Endodermal cell (in vitro differentiated cells): ENCODE data around the gene ZC3H12D. TPM values are rescaled to one million over a fixed set of nuclear protein-coding genes. Genes with fewer than 3 reads are reported as not detected.

Experiments used
- DNase-seq: peaks from one replicate; pipeline ENCODE4 v3.0.0-alpha.2; 2017
- H3K27ac ChIP-seq: 2 replicates; pipeline ENCODE4 v1.5.1; 2013; ENCODE audit warnings: mild to moderate bottlenecking, low read depth, low read length, moderate library complexity
- H3K27me3 ChIP-seq: 2 replicates; pipeline ENCODE4 v1.6.1; 2013; ENCODE audit warnings: mild to moderate bottlenecking, low read length, moderate library complexity; ENCODE audit not compliant: insufficient read depth, control insufficient read depth, poor library complexity, severe bottlenecking
- H3K36me3 ChIP-seq: 2 replicates; pipeline ENCODE4 v1.7.0; 2013; ENCODE audit warnings: mild to moderate bottlenecking, low read length, moderate library complexity; ENCODE audit not compliant: control insufficient read depth, insufficient read depth
- H3K4me1 ChIP-seq: one replicate; pipeline ENCODE4 v1.7.0; 2013; ENCODE audit warnings: low read length; ENCODE audit not compliant: control insufficient read depth, insufficient read depth
- H3K4me3 ChIP-seq: 2 replicates; pipeline ENCODE4 v1.5.1; 2013; ENCODE audit warnings: mild to moderate bottlenecking, low read length, moderate library complexity
- H3K9ac ChIP-seq: 2 replicates; pipeline ENCODE4 v1.6.1; 2013; ENCODE audit warnings: mild to moderate bottlenecking, low read length, moderate library complexity; ENCODE audit not compliant: poor library complexity, severe bottlenecking; ENCODE audit errors: extremely low read depth
- H3K9me3 ChIP-seq: 2 replicates; pipeline ENCODE4 v1.6.1; 2013; ENCODE audit warnings: mild to moderate bottlenecking, low read length, moderate library complexity; ENCODE audit not compliant: control insufficient read depth
- H3K27ac Mint-ChIP-seq: 2 replicates; pipeline ENCODE4 v1.8.0; 2020; ENCODE audit warnings: mixed read lengths
- H3K27me3 Mint-ChIP-seq: 2 replicates; pipeline ENCODE4 v1.8.0; 2021; ENCODE audit warnings: mild to moderate bottlenecking, mixed read lengths; ENCODE audit not compliant: insufficient read depth
- H3K36me3 Mint-ChIP-seq: 2 replicates; pipeline ENCODE4 v1.8.0; 2020; ENCODE audit warnings: low read depth, mixed read lengths
- H3K4me1 Mint-ChIP-seq: 2 replicates; pipeline ENCODE4 v1.8.0; 2020; ENCODE audit warnings: mixed read lengths
- H3K4me3 Mint-ChIP-seq: 2 replicates; pipeline ENCODE4 v1.8.0; 2020; ENCODE audit warnings: mild to moderate bottlenecking, moderate library complexity, mixed read lengths
- H3K9me3 Mint-ChIP-seq: 2 replicates; pipeline ENCODE4 v1.8.0; 2020; ENCODE audit warnings: mild to moderate bottlenecking, mixed read lengths
- CTCF ChIP-seq: fragments of 200-600 bp; sonication (generic); conservative IDR thresholded peaks from 2 replicates; pipeline ENCODE4 v1.5.0; 2021; ENCODE audit warnings: antibody characterized with exemption, mild to moderate bottlenecking
- WGBS, 2 experiments: methylation state at CpG; one replicate each; pipeline versions ENCODE4 v1.1.5 to v1.1.7; 2013; ENCODE audit warnings: missing lambda C conversion rate in 2 of 2, mixed read lengths in 1 of 2; ENCODE audit not compliant: insufficient coverage in 1 of 2, insufficient read length in 1 of 2; 5-methylcytosine and 5-hydroxymethylcytosine counted together
- total RNA-seq, 2 donors: library from RNA; stranded (reverse); fragmentation: NEBNext Ultra II Directional in 1 of 2; extraction: Animal tissue kit (Norgen Biotek cat#: 25700) in 1 of 2; gene quantifications; 2 replicates in 1 of 2; 3 replicates in 1 of 2; pipeline ENCODE4 v1.2.1, GENCODE V29; 2021

ZC3H12D gene
- total RNA-seq, 2 donors from 2014 or later, result 0.20 to 0.42 TPM

DNA sequence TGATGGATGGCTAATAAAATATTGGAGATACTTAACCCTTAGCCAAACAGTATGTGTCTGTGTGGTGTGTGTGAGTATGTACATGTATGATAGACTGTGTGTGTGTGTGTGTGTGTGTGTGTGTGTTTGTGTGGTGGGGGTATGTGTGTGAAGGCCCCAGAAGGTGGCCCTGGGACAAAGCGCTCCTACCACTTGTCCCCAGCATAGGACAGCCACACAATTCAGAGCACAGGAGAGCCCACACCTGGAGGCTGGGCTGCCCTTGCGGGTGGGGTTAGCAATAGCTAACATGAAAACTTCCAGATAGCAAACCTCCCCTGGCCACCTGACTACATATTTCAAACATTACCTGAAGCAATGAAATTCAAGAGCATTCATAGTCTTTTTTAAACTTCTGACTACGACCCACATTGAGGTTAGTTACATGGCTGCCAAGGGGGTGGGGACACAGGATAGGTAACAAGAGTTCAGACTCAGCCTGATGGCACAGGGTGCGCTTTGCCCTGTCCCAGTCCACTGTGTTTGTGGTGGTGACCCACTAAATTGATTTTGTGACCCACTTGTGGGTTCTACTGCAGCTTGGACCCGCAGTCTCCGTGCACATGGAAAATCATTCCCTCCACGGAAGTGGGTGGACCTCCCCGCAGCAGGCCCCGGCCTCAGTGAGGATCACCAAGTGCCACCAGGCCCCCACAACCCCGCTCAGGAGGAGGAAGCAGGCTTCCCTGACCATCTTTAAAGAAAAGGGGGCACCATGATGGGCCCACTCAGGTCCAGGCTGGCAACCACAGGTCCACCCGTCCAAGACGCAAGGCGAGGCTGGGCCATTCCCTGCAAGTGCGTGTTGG, 34.8 kb downstream of the ZC3H12D start:
- H3K36me3 ChIP-seq, result no peaks in the 10 kb centered on the region
- H3K4me1 ChIP-seq, result no peaks in the 10 kb centered on the region
- 92% methylated on average over 10 to 14 of the region's 14 CpGs for WGBS, 2 experiments
- H3K4me3 ChIP-seq, result no peak overlapping the region
- peak overlapping the region; percentile 52 for H3K4me3 Mint-ChIP-seq
- H3K36me3 Mint-ChIP-seq, result no peaks in the 10 kb centered on the region
- DNase-seq, result peak; percentile 52
- H3K27me3 ChIP-seq, result peaks cover 39% of the 10 kb centered on the region
- no peaks in the 10 kb centered on the region for H3K9me3 ChIP-seq
- H3K9ac ChIP-seq, result no peak overlapping the region
- H3K27ac Mint-ChIP-seq, result no peak overlapping the region
- H3K4me1 Mint-ChIP-seq, result peaks cover 4% of the 10 kb centered on the region
- no peak for TF ChIP-seq CTCF
- no peaks in the 10 kb centered on the region for H3K9me3 Mint-ChIP-seq
- H3K27me3 Mint-ChIP-seq, result peaks cover 53% of the 10 kb centered on the region
- H3K27ac ChIP-seq, result no peak overlapping the region

DNA sequence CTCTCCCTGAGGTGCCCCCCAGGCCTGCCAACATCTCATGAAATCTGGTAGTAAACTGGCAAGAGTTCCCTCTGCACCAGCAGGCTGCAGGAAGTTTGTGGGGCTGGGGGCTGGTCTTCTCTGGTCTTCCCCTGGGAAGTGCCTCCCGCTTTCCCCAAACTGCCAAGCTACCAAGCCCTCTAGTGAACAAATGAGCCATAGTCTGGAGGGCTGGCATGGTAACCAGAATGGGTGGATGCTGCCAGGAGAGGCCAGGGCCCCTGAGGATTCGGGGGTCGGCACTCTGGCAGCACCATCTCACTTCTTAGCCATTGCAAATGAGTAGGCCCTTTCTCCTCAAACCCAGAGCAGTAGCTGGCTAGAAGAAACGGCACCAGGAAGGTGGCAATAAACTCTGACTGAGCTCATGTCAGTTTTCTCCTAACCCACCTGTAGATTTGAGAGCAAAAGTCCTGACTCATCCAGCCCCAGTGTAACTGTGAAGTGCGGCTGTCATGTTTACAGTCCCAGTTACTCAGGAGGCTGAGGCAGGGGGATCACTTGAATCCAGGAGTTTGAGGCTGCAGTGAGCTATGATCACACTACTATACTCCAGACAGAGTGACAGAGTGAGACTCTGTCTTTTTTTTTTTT, 35.9 kb downstream of the ZC3H12D start:
- DNase-seq, result peak; percentile 38
- Histone ChIP-seq H3K36me3 (no peaks in the 10 kb centered on the region), H3K9me3 (no peaks in the 10 kb centered on the region), H3K27ac (no peak overlapping the region), H3K4me1 (no peaks in the 10 kb centered on the region), H3K27me3 (peaks cover 39% of the 10 kb centered on the region), H3K9ac (no peak overlapping the region), H3K4me3 (no peak overlapping the region)
- H3K36me3 Mint-ChIP-seq, result no peaks in the 10 kb centered on the region
- H3K4me3 Mint-ChIP-seq, result no peak overlapping the region
- H3K9me3 Mint-ChIP-seq, result no peaks in the 10 kb centered on the region
- peaks cover 52% of the 10 kb centered on the region for H3K27me3 Mint-ChIP-seq
- 82 to 87% methylated on average over 3 to 5 of the region's 5 CpGs for WGBS, 2 experiments
- TF ChIP-seq CTCF, result no peak
- H3K27ac Mint-ChIP-seq, result no peak overlapping the region
- H3K4me1 Mint-ChIP-seq, result peaks cover 4% of the 10 kb centered on the region

- H3K9me3 ChIP-seq, result no peaks in the 10 kb centered on the region
- Mint-ChIP-seq H3K9me3 (no peaks in the 10 kb centered on the region), H3K4me3 (no peak overlapping the region), H3K36me3 (no peaks in the 10 kb centered on the region), H3K27ac (no peak overlapping the region), H3K4me1 (peaks cover 2% of the 10 kb centered on the region), H3K27me3 (peaks cover 32% of the 10 kb centered on the region)
- no peak overlapping the region for H3K27ac ChIP-seq
- TF ChIP-seq CTCF, result peak; percentile 51
- H3K9ac ChIP-seq, result no peak overlapping the region
- H3K4me1 ChIP-seq, result no peaks in the 10 kb centered on the region
- peaks cover 26% of the 10 kb centered on the region for H3K27me3 ChIP-seq
- DNase-seq, result peak; percentile 73
- no peaks in the 10 kb centered on the region for H3K36me3 ChIP-seq
- WGBS, 2 experiments, result 87 to 90% methylated on average over 5 of the region's 5 CpGs
- no peak overlapping the region for H3K4me3 ChIP-seq
Observed at GRCh38 chr6:149446791-149447376, 37.9 kb downstream of the ZC3H12D start.
